Measurements from ENCODE around the gene DYNC1I1. TPM values are rescaled to one million over a fixed set of nuclear protein-coding genes. Genes with fewer than 3 reads are reported as not detected.

DYNC1I1 gene
- total and polyA plus RNA-seq, 2 donors (not counting 3 experiments of a cell fraction or from before 2014, with no cell fraction given) = 1.8 to 3.6 TPM

DNA sequence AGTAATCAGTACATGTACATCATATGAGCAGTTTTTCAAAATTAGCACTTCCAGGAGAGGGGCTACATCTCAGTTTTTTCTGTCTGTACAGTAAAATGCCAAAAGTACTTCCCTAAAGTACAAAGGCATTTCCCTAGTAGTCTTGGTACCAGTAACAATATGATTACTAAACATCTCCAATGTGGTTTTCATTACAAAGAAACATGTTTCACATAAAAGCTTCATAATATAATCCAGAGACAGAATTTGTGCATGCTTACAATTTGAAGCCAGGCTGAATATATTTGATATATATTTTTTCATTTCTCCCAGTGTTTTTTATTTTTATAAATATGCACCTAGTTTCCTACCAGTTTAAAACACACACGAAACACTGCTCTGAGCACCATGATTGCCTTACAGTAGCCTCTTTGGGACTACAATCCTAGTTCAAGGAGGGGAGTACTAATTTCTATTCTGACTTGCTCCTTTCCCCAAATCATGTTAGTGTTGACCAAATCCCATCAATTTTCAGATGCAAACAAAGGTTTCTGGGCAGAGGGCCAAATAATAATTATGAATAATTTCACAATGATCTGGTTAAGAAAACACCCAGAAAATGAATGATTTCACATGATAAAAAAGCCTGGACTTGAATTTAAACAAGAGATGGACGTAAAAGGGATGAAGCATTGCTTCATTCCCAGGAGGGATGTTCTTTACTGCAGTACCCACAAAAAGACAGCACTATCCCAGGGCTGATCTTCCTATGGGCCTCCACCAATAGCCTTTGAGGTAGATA, 348.3 kb downstream of the DYNC1I1 start:
- Histone ChIP-seq H3K4me2 (ENCODE audit: insufficient read depth, low read length) (no peak overlapping the region), H4K20me1 (replicated peaks; ENCODE audit: control insufficient read depth, extremely low read depth, insufficient read depth, low read length) (no peaks in the 10 kb centered on the region), H3K4me3 (replicated peaks in 1 of 3; ENCODE audit: insufficient read depth in 1 of 3, low read depth in 1 of 3, low read length in 3 of 3) (no peak overlapping the region), H3K36me3 (ENCODE audit: control insufficient read depth in 2 of 2, extremely low read depth in 1 of 2, insufficient read depth in 2 of 2, low read length in 2 of 2) (no peaks in the 10 kb centered on the region), H3K9ac (replicated peaks; ENCODE audit: extremely low read depth, insufficient read depth, low read length) (no peak overlapping the region), H2AFZ (ENCODE audit: low read depth, low read length) (no peak overlapping the region), H3K27me3 (ENCODE audit: control insufficient read depth in 2 of 2, insufficient read depth in 2 of 2, low read length in 2 of 2) (no peaks in the 10 kb centered on the region), H3K27ac (ENCODE audit: insufficient read depth, low read depth, low read length) (no peak overlapping the region), H3K4me1 (ENCODE audit: control insufficient read depth, extremely low read depth, insufficient read depth, low read length) (peaks cover 3% of the 10 kb centered on the region), H3K9me1 (replicated peaks; ENCODE audit: control insufficient read depth, extremely low read depth, insufficient read depth, low read length) (no peaks in the 10 kb centered on the region), H3K79me2 (ENCODE audit: control insufficient read depth, insufficient read depth, low read length) (no peaks in the 10 kb centered on the region), H3K9me3 (replicated peaks; ENCODE audit: control insufficient read depth, insufficient read depth, low read length) (no peaks in the 10 kb centered on the region)
- FAIRE-seq (no peak), DNase-seq (ENCODE audit: low read depth, low spot score) (peak; percentile 35)
- intact Hi-C loops (cut with micrococcal nuclease) = no loop called here
- POLR2A ChIA-PET = no interaction called here
- CTCF ChIA-PET = no interaction called here
- dilution Hi-C loops (cut with MboI; ENCODE audit: extremely low pct_ligation_motif_present, low sequenced_read_pairs) = no loop called here
- TF ChIP-seq EZH2 (IDR thresholded peaks at IDR 0.05; ENCODE audit: borderline replicate concordance, low read depth, low read length, severe bottlenecking) = no peak
- TF ChIP-seq POLR2A (IDR thresholded peaks at IDR 0.05; ENCODE audit: low read depth, low read length) = no peak
- TF ChIP-seq FOS (IDR thresholded peaks at IDR 0.05; ENCODE audit: borderline replicate concordance, insufficient read depth, low read length) = no peak
- TF ChIP-seq, protein P1, sequence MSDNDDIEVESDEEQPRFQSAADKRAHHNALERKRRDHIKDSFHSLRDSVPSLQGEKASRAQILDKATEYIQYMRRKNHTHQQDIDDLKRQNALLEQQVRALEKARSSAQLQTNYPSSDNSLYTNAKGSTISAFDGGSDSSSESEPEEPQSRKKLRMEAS (IDR thresholded peaks at IDR 0.05; ENCODE audit: insufficient read depth, insufficient read length) = no peak
- no peak for TF ChIP-seq JUN (IDR thresholded peaks at IDR 0.05; ENCODE audit: borderline replicate concordance, insufficient read depth, insufficient read length, low read depth)
- no peak for TF ChIP-seq GATA2 (IDR thresholded peaks at IDR 0.05; ENCODE audit: insufficient read depth, insufficient read length, low read depth, low read length)
- TF ChIP-seq, protein P2, sequence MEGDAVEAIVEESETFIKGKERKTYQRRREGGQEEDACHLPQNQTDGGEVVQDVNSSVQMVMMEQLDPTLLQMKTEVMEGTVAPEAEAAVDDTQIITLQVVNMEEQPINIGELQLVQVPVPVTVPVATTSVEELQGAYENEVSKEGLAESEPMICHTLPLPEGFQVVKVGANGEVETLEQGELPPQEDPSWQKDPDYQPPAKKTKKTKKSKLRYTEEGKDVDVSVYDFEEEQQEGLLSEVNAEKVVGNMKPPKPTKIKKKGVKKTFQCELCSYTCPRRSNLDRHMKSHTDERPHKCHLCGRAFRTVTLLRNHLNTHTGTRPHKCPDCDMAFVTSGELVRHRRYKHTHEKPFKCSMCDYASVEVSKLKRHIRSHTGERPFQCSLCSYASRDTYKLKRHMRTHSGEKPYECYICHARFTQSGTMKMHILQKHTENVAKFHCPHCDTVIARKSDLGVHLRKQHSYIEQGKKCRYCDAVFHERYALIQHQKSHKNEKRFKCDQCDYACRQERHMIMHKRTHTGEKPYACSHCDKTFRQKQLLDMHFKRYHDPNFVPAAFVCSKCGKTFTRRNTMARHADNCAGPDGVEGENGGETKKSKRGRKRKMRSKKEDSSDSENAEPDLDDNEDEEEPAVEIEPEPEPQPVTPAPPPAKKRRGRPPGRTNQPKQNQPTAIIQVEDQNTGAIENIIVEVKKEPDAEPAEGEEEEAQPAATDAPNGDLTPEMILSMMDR (IDR thresholded peaks at IDR 0.05; ENCODE audit: extremely low read depth in 1 of 2, insufficient read depth in 1 of 2, low read depth in 1 of 2, low read length in 2 of 2) = no peak
- TF ChIP-seq MYC (IDR thresholded peaks at IDR 0.05; ENCODE audit: low read depth, low read length) = no peak
- no peak for TF ChIP-seq POLR2AphosphoS5 (IDR thresholded peaks at IDR 0.05; ENCODE audit: insufficient read depth, low read depth, low read length)
- BruUV-seq (replicated peaks) = TSS peak; percentile 26
